Stomach (tissue), 9 donors: ENCODE results near the gene ZIC3. TPM values are rescaled to one million over a fixed set of nuclear protein-coding genes. Genes with fewer than 3 reads are reported as not detected.
A peak's percentile ranks its signal among the peaks of the same experiment; 100 is the strongest.
"Not testable (repeated sequence)": the region's sequence is repeated elsewhere in the genome, so short reads cannot be mapped to it uniquely, and the experiment has no call there.

Experiments used
- DNase-seq, 2 donors: peaks; one replicate each; pipeline versions ENCODE4 v3.0.0 to v3.0.0-alpha.2; 2013 to 2019
- H3K27ac ChIP-seq, 5 donors: fragments of 200-600 bp in 4 of 5; sonication (generic) in 4 of 5; one replicate each; pipeline ENCODE4 v1.5.1; 2013 to 2019; ENCODE audit warnings: mild to moderate bottlenecking in 1 of 5, moderate library complexity in 1 of 5
- H3K27me3 ChIP-seq, 3 donors: fragments of 200-600 bp; sonication (generic); one replicate each; pipeline ENCODE4 v1.5.1; 2017 to 2019; ENCODE audit warnings: mixed run types in 1 of 3
- H3K36me3 ChIP-seq, 4 donors: fragments of 200-600 bp; sonication (generic); 1 replicate in 3 of 4; 2 replicates in 1 of 4; pipeline ENCODE4 v1.5.1; 2016 to 2019
- H3K4me1 ChIP-seq, 4 donors: fragments of 200-600 bp; sonication (generic); one replicate each; pipeline ENCODE4 v1.5.1; 2016 to 2019
- H3K4me3 ChIP-seq, 4 donors: fragments of 200-600 bp; sonication (generic) in 3 of 4; one replicate each; pipeline ENCODE4 v1.5.1; 2016 to 2019; ENCODE audit warnings: mild to moderate bottlenecking in 1 of 4
- H3K9me3 ChIP-seq, 4 donors: fragments of 200-600 bp; sonication (generic); one replicate each; pipeline ENCODE4 v1.5.1; 2016 to 2019
- EP300 ChIP-seq: sonication (generic); formaldehyde crosslinking; IDR thresholded peaks from one replicate; pipeline ENCODE4 v1.6.1; 2017; ENCODE audit warnings: antibody characterized with exemption
- POLR2A ChIP-seq, 4 donors: fragments of 450-650 bp; IDR thresholded peaks; one replicate each; pipeline ENCODE4 v1.6.1; 2016; ENCODE audit warnings: antibody characterized with exemption in 4 of 4, control low read depth in 2 of 4, mild to moderate bottlenecking in 1 of 4, moderate library complexity in 1 of 4
- POLR2AphosphoS5 ChIP-seq, 3 donors: sonication (generic); formaldehyde crosslinking; IDR thresholded peaks; one replicate each; pipeline ENCODE4 v1.6.1; 2016; ENCODE audit warnings: antibody characterized with exemption in 3 of 3
- WGBS, 5 donors: extraction: QIAGEN DNeasy Blood & Tissue Kit in 3 of 5; methylation state at CpG; one replicate each; pipeline versions ENCODE4 v1.1.5 to v1.1.7; 2013 to 2018; 5-methylcytosine and 5-hydroxymethylcytosine counted together
- intact Hi-C: fragments of 100-400 bp; cut with DNase I; formaldehyde crosslinking; loops from one replicate; pipeline ENCODE4 v1.15.1; 2023; ENCODE audit warnings: low total_unique reads
- polyA plus RNA-seq, 3 donors: library from polyadenylated mRNA; stranded (reverse); fragments of 200-250 nt; gene quantifications; one replicate each; pipeline ENCODE4 v1.2.3, GENCODE V29; 2013
- total RNA-seq, 5 donors: library from RNA; depleted of rRNA; stranded (reverse); fragments of >200 nt; gene quantifications; one replicate each; pipeline versions ENCODE4 v1.1.0 to v1.2.3, GENCODE V29; 2014 to 2016
- TF ChIP-seq, protein P1 (sequence below), 7 experiments: fragments of 450-650 bp in 4 of 7; fragments of 200-600 bp in 3 of 7; sonication (generic) in 3 of 7; IDR thresholded peaks; one replicate each; pipeline ENCODE4 v1.5.1; 2016 to 2019; ENCODE audit warnings: antibody characterized with exemption in 7 of 7, control low read depth in 2 of 7, mild to moderate bottlenecking in 1 of 7
- donor health status: healthy with polysubstance abuse.
- donor health status: Bipolar disorder and iron deficiency.
- donor health status: healthy.

Gene ZIC3
- total and polyA plus RNA-seq, 8 donors = not detected

DNA sequence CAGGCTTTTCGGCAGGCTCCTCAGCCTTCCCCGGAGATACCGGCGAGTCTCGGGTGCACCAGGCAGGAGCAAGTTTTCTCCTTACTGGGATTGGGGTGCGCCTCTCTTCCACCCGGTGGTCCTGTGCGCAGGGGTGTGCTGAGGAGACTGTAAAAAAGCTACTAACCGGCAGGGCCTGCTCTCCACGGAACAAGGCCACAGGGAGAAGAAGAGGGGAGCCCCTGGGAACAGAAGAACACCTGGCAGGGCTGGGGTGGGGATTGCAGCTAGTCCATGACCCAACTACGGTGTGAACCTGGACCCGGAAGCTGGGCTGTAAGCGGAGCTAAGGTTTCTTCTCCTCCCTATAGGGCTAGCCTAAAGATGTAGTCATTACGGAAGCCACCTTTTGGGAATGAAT lies 17.7 kb upstream of the ZIC3 start:
- H3K9me3 ChIP-seq = peaks cover 0 to 31% (median 10%) of the 10 kb centered on the region in 4 donors
- 7 to 26% (median 12%) methylated on average over 14 of the region's 14 CpGs for WGBS, 5 donors
- peaks cover 14 to 86% (median 67%) of the 10 kb centered on the region in 3 donors for H3K27me3 ChIP-seq
- intact Hi-C loops = no loop called here
- H3K4me3 ChIP-seq = no peak overlapping the region
- H3K27ac ChIP-seq = no peak overlapping the region
- no peaks in the 10 kb centered on the region for H3K36me3 ChIP-seq
- H3K4me1 ChIP-seq = peaks cover 0 to 14% (median 6%) of the 10 kb centered on the region in 4 donors
- TF ChIP-seq, protein P1, sequence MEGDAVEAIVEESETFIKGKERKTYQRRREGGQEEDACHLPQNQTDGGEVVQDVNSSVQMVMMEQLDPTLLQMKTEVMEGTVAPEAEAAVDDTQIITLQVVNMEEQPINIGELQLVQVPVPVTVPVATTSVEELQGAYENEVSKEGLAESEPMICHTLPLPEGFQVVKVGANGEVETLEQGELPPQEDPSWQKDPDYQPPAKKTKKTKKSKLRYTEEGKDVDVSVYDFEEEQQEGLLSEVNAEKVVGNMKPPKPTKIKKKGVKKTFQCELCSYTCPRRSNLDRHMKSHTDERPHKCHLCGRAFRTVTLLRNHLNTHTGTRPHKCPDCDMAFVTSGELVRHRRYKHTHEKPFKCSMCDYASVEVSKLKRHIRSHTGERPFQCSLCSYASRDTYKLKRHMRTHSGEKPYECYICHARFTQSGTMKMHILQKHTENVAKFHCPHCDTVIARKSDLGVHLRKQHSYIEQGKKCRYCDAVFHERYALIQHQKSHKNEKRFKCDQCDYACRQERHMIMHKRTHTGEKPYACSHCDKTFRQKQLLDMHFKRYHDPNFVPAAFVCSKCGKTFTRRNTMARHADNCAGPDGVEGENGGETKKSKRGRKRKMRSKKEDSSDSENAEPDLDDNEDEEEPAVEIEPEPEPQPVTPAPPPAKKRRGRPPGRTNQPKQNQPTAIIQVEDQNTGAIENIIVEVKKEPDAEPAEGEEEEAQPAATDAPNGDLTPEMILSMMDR (IDR thresholded peaks at IDR 0.05) = no peak
- TF ChIP-seq POLR2AphosphoS5 (IDR thresholded peaks at IDR 0.05) (no peak), POLR2A (IDR thresholded peaks at IDR 0.05) (no peak), EP300 (no peak)
- no peak for DNase-seq

DNA sequence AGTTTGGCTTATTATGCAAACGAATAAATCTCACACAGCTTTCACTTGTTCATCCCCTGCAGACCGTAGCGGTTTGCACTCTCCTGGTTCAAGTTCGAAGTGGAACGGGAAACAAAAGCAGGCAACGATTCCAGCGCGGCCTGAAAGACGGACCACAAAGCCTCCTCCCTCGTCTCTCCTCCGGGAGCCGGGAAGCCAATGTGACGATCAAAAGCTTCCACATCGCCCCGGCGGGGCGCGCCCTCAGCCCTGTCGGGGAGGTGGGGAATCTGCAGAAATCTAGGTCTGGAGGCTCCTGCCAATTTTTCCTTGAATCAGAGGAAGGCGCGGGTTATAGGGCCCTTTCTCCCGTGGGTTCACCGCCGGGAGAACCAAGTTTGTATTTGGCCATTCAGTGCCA lies 16.9 kb upstream of the ZIC3 start:
- TF ChIP-seq, protein P1 (IDR thresholded peaks at IDR 0.05) = no peak
- TF ChIP-seq POLR2AphosphoS5 (IDR thresholded peaks at IDR 0.05) (no peak), EP300 (no peak), POLR2A (IDR thresholded peaks at IDR 0.05) (no peak)
- H3K4me3 ChIP-seq = no peak overlapping the region
- H3K27me3 ChIP-seq = peaks cover 14 to 92% (median 67%) of the 10 kb centered on the region in 3 donors
- intact Hi-C loops = no loop called here
- H3K9me3 ChIP-seq = peaks cover 0 to 31% (median 10%) of the 10 kb centered on the region in 4 donors
- no peak overlapping the region for H3K27ac ChIP-seq
- no peaks in the 10 kb centered on the region for H3K36me3 ChIP-seq
- H3K4me1 ChIP-seq = peaks cover 0 to 14% (median 6%) of the 10 kb centered on the region in 4 donors
- DNase-seq = no peak
- 3 to 27% (median 7%) methylated on average over 9 to 24 of the region's 24 CpGs for WGBS, 5 donors

DNA sequence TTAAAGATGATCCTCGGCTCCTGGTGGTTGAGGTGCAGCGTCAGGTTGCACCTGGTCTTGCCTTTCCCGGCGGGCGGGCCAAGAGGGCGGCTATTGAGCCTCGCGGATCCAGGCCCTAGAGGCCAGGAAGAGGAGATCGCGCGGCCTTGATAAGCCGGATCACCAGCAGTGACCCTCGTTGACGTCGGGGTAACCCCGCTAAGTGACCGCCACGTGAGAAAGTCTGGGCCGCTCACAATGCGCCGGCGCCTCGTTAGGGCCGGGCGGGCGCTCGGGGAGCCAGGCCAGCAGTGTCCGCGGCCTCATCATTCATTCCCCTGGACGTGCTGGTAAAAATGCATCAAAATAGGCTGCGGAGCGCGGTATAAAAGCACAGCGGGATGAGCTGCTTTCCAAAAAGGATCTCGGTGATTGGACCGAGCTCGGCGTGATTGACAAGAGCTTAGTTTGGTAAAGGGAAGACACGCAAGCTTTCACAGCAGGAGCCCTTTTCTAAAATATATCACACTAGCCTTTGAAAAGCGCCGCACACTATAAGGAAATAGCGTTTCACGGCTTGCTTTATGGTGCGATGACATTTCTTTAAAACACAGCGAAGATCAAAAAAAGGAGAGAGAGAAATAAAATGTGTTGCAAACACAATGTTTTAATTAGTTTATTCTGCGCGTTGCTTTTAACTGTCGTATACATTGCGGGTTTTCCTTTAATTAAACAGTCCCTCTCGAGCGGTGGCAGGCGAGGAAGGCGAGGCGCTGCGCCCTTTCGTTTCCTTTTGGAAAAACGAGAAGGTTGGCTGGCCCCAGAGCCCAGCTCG lies 15.9 kb upstream of the ZIC3 start:
- intact Hi-C loops = no loop called here
- peaks cover 14 to 92% (median 67%) of the 10 kb centered on the region in 3 donors for H3K27me3 ChIP-seq
- no peak overlapping the region for H3K27ac ChIP-seq
- 5 to 34% (median 12%) methylated on average over 26 to 58 of the region's 58 CpGs for WGBS, 5 donors
- DNase-seq = no peak
- no peaks in the 10 kb centered on the region for H3K36me3 ChIP-seq
- H3K9me3 ChIP-seq = peaks cover 0 to 31% (median 10%) of the 10 kb centered on the region in 4 donors
- peaks cover 0 to 14% (median 6%) of the 10 kb centered on the region in 4 donors for H3K4me1 ChIP-seq
- no peak for TF ChIP-seq POLR2A (IDR thresholded peaks at IDR 0.05)
- TF ChIP-seq POLR2AphosphoS5 (IDR thresholded peaks at IDR 0.05) = no peak
- TF ChIP-seq, protein P1 (IDR thresholded peaks at IDR 0.05) = no peak
- no peak for TF ChIP-seq EP300
- H3K4me3 ChIP-seq = peak overlapping the region; percentile 9 to 26 (median 19)

DNA sequence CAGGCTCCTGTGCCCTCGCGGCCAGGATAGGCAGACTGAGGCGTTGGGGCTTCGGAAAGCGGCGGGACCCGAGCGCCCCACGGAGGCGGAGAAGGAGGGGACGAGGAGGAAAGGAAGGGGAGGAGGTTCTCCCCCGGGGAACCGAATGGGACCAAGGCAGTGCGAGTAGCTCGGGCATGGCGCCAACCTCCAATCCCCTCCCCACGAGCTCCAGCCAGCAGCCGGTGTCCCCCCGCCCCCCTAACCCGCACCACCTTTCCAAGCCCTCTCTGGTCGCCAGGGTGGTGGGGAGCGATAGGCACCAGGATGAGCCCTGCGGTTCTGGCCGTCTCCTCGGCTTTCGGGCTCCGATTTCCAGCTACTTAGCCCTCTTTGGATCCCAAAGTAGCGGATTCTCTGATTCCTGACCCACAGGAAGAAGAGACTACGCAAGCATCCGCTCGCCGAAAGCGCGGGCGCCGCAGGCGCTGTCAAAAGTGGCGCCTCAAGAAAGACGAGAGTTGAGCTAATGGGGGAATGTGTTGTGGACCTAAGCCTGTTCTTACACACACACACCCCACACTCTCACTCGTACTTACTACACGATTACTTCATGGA lies 15.2 kb upstream of the ZIC3 start:
- TF ChIP-seq, protein P1 (IDR thresholded peaks at IDR 0.05) = no peak
- TF ChIP-seq EP300 (no peak), POLR2A (IDR thresholded peaks at IDR 0.05) (no peak), POLR2AphosphoS5 (IDR thresholded peaks at IDR 0.05) (no peak)
- 6 to 45% (median 13%) methylated on average over 12 to 41 of the region's 41 CpGs for WGBS, 5 donors
- intact Hi-C loops = no loop called here
- no peak for DNase-seq
- peaks cover 14 to 85% (median 60%) of the 10 kb centered on the region in 3 donors for H3K27me3 ChIP-seq
- peaks cover 0 to 31% (median 10%) of the 10 kb centered on the region in 4 donors for H3K9me3 ChIP-seq
- peaks cover 0 to 14% (median 6%) of the 10 kb centered on the region in 4 donors for H3K4me1 ChIP-seq
- H3K27ac ChIP-seq = no peak overlapping the region
- H3K36me3 ChIP-seq = no peaks in the 10 kb centered on the region
- H3K4me3 ChIP-seq = peak overlapping the region; percentile 9 to 26 (median 19)

DNA sequence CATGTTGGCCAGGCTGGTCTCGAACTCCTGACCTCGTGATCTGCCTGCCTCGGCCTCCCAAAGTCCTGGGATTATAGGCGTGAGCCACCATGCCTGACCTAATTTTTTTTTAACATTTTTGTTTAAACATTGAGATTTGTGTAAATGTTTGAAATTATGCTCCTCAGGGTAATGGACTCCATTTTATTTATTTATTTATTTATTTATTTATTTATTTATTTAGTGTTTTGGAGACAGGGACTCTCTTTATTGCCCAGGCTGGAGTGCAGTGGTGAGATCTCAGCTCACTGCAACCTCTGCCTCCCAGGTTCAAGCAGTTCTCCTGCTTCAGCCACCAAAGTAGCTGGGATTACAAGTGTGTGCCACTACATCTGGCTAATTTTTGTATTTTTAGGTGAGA lies 13.8 kb upstream of the ZIC3 start:
- peaks cover 6 to 71% (median 47%) of the 10 kb centered on the region in 3 donors for H3K27me3 ChIP-seq
- H3K4me1 ChIP-seq = peaks cover 0 to 14% (median 6%) of the 10 kb centered on the region in 4 donors
- H3K36me3 ChIP-seq, H3K27ac ChIP-seq, DNase-seq, intact Hi-C loops, H3K4me3 ChIP-seq: not testable (repeated sequence)
- WGBS, 5 donors = 67 to 94% (median 83%) methylated on average over 4 of the region's 4 CpGs
- H3K9me3 ChIP-seq = peaks cover 0 to 31% (median 10%) of the 10 kb centered on the region in 4 donors
